ENCODE data around the gene ADAMTSL2. TPM values are rescaled to one million over a fixed set of nuclear protein-coding genes. Genes with fewer than 3 reads are reported as not detected.

ADAMTSL2 gene
- total RNA-seq, 4 donors from 2014 or later, result 0.64 to 2.4 (median 1.5) TPM

DNA sequence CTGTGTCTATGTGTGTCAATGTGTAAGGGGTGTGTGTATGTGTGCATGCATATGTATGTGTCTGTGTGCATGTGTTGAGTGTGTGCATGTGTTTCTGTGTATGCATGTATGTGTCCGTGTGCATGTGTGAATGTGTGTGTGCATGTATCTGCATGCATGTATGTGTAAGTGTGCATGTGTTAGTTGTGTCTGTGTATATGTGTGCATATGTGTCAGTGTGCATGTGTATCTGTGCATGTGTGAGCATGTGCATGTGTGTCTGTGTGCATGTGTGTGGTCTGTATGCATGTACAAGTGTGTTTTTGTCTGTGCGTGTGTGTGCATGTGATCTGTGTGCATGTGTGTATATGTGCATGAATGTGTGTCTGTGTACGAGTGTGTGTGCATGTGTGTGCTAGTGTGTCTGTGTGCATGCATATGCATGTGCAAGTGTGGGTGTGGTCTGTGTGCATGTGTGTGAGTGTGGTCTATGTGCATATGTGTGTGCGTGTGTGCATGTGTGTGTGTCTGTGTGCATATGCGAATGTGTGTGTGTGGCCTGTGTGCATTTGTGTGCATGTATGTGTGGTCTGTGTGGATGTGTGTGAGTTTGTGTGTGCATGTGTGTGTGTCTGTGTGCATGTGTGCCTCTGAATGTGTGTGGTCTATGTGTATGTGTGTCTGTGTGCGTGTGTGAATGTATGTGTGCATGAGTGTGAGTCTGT is 65.1 kb downstream of the ADAMTSL2 start:
- WGBS, 2 donors (ENCODE audit: low coverage in 1 of 2), result 90 to 94% methylated on average over 2 to 6 of the region's 6 CpGs
- in situ Hi-C loops (cut with MboI; ENCODE audit: low pct_ligation_motif_present in 1 of 4, low pct_unique_long_range_greater_than_20kb in 1 of 4, low sequenced_read_pairs in 3 of 4), result no loop called here
- intact Hi-C loops (cut with DNase I; ENCODE audit: low total_unique reads), result no loop called here

DNA sequence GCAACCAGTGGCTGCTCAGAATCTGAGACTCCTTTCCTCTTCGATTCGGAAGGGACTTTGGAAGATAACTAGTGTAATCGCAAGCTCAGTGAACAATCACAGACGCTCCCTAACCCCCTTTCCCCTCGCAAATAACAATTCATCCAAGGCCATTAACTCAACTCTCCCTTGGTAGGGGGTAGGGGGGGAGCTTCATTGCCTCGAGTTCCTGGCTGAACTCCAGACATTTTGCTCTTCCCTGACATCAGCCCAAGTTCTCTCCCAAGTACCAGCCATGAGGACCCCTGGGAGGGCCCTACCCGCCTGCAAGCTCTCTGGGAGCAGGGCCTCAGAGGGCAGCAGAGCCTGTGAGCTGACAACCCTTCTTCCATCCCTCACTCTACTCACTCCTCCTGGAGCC is 66.2 kb downstream of the ADAMTSL2 start:
- Histone ChIP-seq H3K27me3 (peaks cover 30% of the 10 kb centered on the region), H3K4me1 (no peaks in the 10 kb centered on the region), H3K9me3 (peaks cover 14% of the 10 kb centered on the region in 2 donors), H3K27ac (no peak overlapping the region), H3K36me3 (no peaks in the 10 kb centered on the region), H3K4me3 (no peak overlapping the region)
- 57 to 93% methylated on average over 3 to 7 of the region's 7 CpGs for WGBS, 2 donors (ENCODE audit: low coverage in 1 of 2)
- in situ Hi-C loops (cut with MboI; ENCODE audit: low pct_ligation_motif_present in 1 of 4, low pct_unique_long_range_greater_than_20kb in 1 of 4, low sequenced_read_pairs in 3 of 4), result no loop called here
- no peak for DNase-seq
- intact Hi-C loops (cut with DNase I; ENCODE audit: low total_unique reads), result no loop called here
- TF ChIP-seq, protein P1, sequence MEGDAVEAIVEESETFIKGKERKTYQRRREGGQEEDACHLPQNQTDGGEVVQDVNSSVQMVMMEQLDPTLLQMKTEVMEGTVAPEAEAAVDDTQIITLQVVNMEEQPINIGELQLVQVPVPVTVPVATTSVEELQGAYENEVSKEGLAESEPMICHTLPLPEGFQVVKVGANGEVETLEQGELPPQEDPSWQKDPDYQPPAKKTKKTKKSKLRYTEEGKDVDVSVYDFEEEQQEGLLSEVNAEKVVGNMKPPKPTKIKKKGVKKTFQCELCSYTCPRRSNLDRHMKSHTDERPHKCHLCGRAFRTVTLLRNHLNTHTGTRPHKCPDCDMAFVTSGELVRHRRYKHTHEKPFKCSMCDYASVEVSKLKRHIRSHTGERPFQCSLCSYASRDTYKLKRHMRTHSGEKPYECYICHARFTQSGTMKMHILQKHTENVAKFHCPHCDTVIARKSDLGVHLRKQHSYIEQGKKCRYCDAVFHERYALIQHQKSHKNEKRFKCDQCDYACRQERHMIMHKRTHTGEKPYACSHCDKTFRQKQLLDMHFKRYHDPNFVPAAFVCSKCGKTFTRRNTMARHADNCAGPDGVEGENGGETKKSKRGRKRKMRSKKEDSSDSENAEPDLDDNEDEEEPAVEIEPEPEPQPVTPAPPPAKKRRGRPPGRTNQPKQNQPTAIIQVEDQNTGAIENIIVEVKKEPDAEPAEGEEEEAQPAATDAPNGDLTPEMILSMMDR (IDR thresholded peaks at IDR 0.05), result no peak
- TF ChIP-seq POLR2AphosphoS5 (IDR thresholded peaks at IDR 0.05) (no peak), EP300 (IDR thresholded peaks at IDR 0.05; ENCODE audit: low read depth) (no peak), POLR2A (IDR thresholded peaks at IDR 0.05) (no peak)

More for the DNA sequence above, 65.1 kb downstream of the ADAMTSL2 start:
- Histone ChIP-seq H3K27ac (no peak overlapping the region), H3K4me3 (no peak overlapping the region), H3K9me3 (peaks cover 14% of the 10 kb centered on the region in 2 donors), H3K36me3 (no peaks in the 10 kb centered on the region), H3K4me1 (no peaks in the 10 kb centered on the region), H3K27me3 (peaks cover 19% of the 10 kb centered on the region)
- DNase-seq, result no peak
- TF ChIP-seq POLR2A (IDR thresholded peaks at IDR 0.05), result no peak
- TF ChIP-seq, protein P1 (IDR thresholded peaks at IDR 0.05), result no peak
- TF ChIP-seq POLR2AphosphoS5 (IDR thresholded peaks at IDR 0.05), result no peak
- TF ChIP-seq EP300 (IDR thresholded peaks at IDR 0.05; ENCODE audit: low read depth), result no peak

DNA sequence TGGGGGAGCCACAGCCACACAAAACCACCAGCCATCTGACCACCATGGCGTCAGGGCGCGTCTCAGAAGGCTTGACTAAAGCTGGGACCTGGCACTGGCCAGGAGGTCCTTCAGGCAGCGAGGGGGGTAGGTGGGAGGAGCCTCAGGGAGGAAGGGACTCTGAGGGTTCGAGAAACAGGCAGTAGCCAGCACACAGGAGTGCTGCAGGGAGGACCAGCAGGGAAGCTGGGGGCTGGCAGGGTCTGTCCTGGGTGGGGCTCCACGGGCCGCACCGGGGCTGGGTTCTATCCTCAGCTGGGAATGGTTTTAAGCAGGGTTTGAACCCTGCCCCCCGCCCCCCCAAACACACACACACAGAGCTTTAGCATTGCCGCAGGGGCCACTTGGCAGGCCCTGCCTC is 67.2 kb downstream of the ADAMTSL2 start:
- in situ Hi-C loops (cut with MboI; ENCODE audit: low pct_ligation_motif_present in 1 of 4, low pct_unique_long_range_greater_than_20kb in 1 of 4, low sequenced_read_pairs in 3 of 4), result no loop called here
- peaks cover 40% of the 10 kb centered on the region for H3K27me3 ChIP-seq
- DNase-seq, result no peak

DNA sequence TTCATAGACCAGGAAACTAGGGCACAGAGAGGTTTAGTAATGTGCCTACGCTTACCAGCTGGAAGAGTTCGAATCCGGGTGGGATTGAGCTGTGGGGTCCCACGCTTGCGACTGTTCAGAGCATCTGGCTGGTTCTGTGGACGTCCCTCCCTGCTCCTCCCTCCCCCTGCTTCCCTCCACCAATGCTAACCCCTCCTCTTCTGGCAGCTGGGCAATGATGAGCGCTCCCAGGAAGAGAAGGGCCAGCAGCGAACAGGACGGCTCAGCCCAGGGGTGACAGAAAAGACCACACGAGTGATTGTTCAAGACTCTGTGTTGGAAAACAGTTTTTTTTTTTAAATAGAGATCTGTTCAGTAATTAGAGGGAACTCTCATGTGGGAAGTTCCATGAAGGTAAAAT is 67.8 kb downstream of the ADAMTSL2 start:
- TF ChIP-seq POLR2A (IDR thresholded peaks at IDR 0.05), result no peak
- TF ChIP-seq EP300 (IDR thresholded peaks at IDR 0.05; ENCODE audit: low read depth), result no peak
- TF ChIP-seq POLR2AphosphoS5 (IDR thresholded peaks at IDR 0.05), result no peak
- TF ChIP-seq, protein P1 (IDR thresholded peaks at IDR 0.05), result no peak
- Histone ChIP-seq H3K4me3 (no peak overlapping the region), H3K4me1 (no peaks in the 10 kb centered on the region), H3K36me3 (no peaks in the 10 kb centered on the region), H3K27me3 (peaks cover 45% of the 10 kb centered on the region), H3K9me3 (peaks cover 9% of the 10 kb centered on the region in 2 donors), H3K27ac (no peak overlapping the region)
- intact Hi-C loops (cut with DNase I; ENCODE audit: low total_unique reads) (no loop called here), in situ Hi-C loops (cut with MboI; ENCODE audit: low pct_ligation_motif_present in 1 of 4, low pct_unique_long_range_greater_than_20kb in 1 of 4, low sequenced_read_pairs in 3 of 4) (no loop called here)
- WGBS, 2 donors (ENCODE audit: low coverage in 1 of 2), result 65% methylated on average over 10 of the region's 10 CpGs; no CpG with 5 or more reads in 1 of the 2 donors
- DNase-seq, result no peak

More for the DNA sequence above, 67.2 kb downstream of the ADAMTSL2 start:
- intact Hi-C loops (cut with DNase I; ENCODE audit: low total_unique reads), result no loop called here
- Histone ChIP-seq H3K4me3 (no peak overlapping the region), H3K36me3 (no peaks in the 10 kb centered on the region), H3K27ac (no peak overlapping the region), H3K9me3 (peaks cover 14% of the 10 kb centered on the region in 2 donors), H3K4me1 (no peaks in the 10 kb centered on the region)
- WGBS, 2 donors (ENCODE audit: low coverage in 1 of 2), result 90% methylated on average over 10 of the region's 10 CpGs; no CpG with 5 or more reads in 1 of the 2 donors
- TF ChIP-seq, protein P1 (IDR thresholded peaks at IDR 0.05), result no peak
- TF ChIP-seq EP300 (IDR thresholded peaks at IDR 0.05; ENCODE audit: low read depth), result no peak
- TF ChIP-seq POLR2AphosphoS5 (IDR thresholded peaks at IDR 0.05), result no peak
- no peak for TF ChIP-seq POLR2A (IDR thresholded peaks at IDR 0.05)
